HEK293 (cell line): Measurements from ENCODE around the gene LCN2.

Source experiments
- CTCF ChIA-PET: fragments of 350-600 bp; formaldehyde crosslinking; extraction: SDS; loops from one replicate; lab custom pipeline; 2021; ENCODE audit warnings: antibody characterized with exemption; lab: Yijun Ruan, JAX
- POLR2A ChIA-PET: fragments of 300-600 bp; formaldehyde crosslinking; extraction: SDS; loops from one replicate; lab custom pipeline; 2020; ENCODE audit warnings: antibody characterized with exemption, inconsistent platforms; lab: Yijun Ruan, JAX
- H3K27ac ChIP-seq: fragments of 200-500 bp; sonication (Bioruptor generic); 2 replicates; pipeline ENCODE4 v1.5.1; 2014; ENCODE audit warnings: low read depth, low read length, control low read depth, inconsistent platforms; ENCODE audit errors: extremely low read depth
- H3K36me3 ChIP-seq, 2 experiments: fragments of 200-500 bp in 1 of 2; sonication (Bioruptor generic) in 1 of 2; 1 replicate in 1 of 2; 2 replicates in 1 of 2; pipeline ENCODE4 v1.5.1; 2014 to 2017; ENCODE audit warnings: inconsistent platforms in 2 of 2, low read length in 2 of 2; ENCODE audit not compliant: control insufficient read depth in 2 of 2, insufficient read depth in 1 of 2
- H3K4me1 ChIP-seq: fragments of 200-500 bp; sonication (Bioruptor generic); 2 replicates; pipeline ENCODE4 v1.5.1; 2014; ENCODE audit warnings: mild to moderate bottlenecking, low read length, inconsistent platforms; ENCODE audit not compliant: control insufficient read depth, insufficient read depth
- H3K4me3 ChIP-seq: 2 replicates; pipeline ENCODE4 v1.5.1; 2011; ENCODE audit warnings: low read depth, mild to moderate bottlenecking, control low read depth, low read length, moderate library complexity
- H3K9me3 ChIP-seq: fragments of 200-500 bp; sonication (Bioruptor generic); 2 replicates; pipeline ENCODE4 v1.5.1; 2014; ENCODE audit warnings: low read depth, low read length, inconsistent platforms; ENCODE audit not compliant: control insufficient read depth, insufficient read depth
- CTCF ChIP-seq: fragments of 450-650 bp; formaldehyde crosslinking; IDR thresholded peaks from 2 replicates; pipeline ENCODE4 v1.5.1; 2016; ENCODE audit warnings: missing biosample characterization, missing genetic modification characterization
- FEZF1 ChIP-seq: fragments of 450-650 bp; formaldehyde crosslinking; IDR thresholded peaks from 2 replicates; pipeline ENCODE4 v1.5.1; 2016; ENCODE audit warnings: missing biosample characterization, missing genetic modification characterization
- GLIS1 ChIP-seq: fragments of 450-650 bp; formaldehyde crosslinking; IDR thresholded peaks from 2 replicates; pipeline ENCODE4 v1.5.1; 2016; ENCODE audit warnings: missing biosample characterization, missing genetic modification characterization
- OVOL3 ChIP-seq: fragments of 450-650 bp; formaldehyde crosslinking; IDR thresholded peaks from 2 replicates; pipeline ENCODE4 v1.5.1; 2016; ENCODE audit warnings: missing biosample characterization, missing genetic modification characterization
- PATZ1 ChIP-seq: fragments of 450-650 bp; formaldehyde crosslinking; IDR thresholded peaks from 2 replicates; pipeline ENCODE4 v1.5.1; 2016; ENCODE audit warnings: missing biosample characterization, missing genetic modification characterization
- SP7 ChIP-seq: fragments of 450-650 bp; formaldehyde crosslinking; IDR thresholded peaks from 2 replicates; pipeline ENCODE4 v1.5.1; 2016; ENCODE audit warnings: missing biosample characterization, missing genetic modification characterization
- TCF7L2 ChIP-seq: IDR thresholded peaks from 2 replicates; pipeline ENCODE4 v1.6.1; 2011; ENCODE audit warnings: low read depth, mild to moderate bottlenecking, inconsistent platforms, low read length, moderate library complexity, borderline replicate concordance
- ZFP3 ChIP-seq: fragments of 450-650 bp; formaldehyde crosslinking; IDR thresholded peaks from 2 replicates; pipeline ENCODE4 v1.5.1; 2016; ENCODE audit warnings: low read depth, missing biosample characterization, missing genetic modification characterization
- ZNF138 ChIP-seq: fragments of 450-650 bp; formaldehyde crosslinking; IDR thresholded peaks from 2 replicates; pipeline ENCODE4 v1.5.1; 2016; ENCODE audit warnings: missing biosample characterization, missing genetic modification characterization, borderline replicate concordance
- ZNF146 ChIP-seq: fragments of 450-650 bp; formaldehyde crosslinking; IDR thresholded peaks from 2 replicates; pipeline ENCODE4 v1.5.1; 2016; ENCODE audit warnings: missing biosample characterization, missing genetic modification characterization
- ZNF175 ChIP-seq: fragments of 450-650 bp; formaldehyde crosslinking; IDR thresholded peaks from 2 replicates; pipeline ENCODE4 v1.5.1; 2016; ENCODE audit warnings: missing biosample characterization, missing genetic modification characterization
- ZNF23 ChIP-seq: fragments of 450-650 bp; formaldehyde crosslinking; IDR thresholded peaks from 2 replicates; pipeline ENCODE4 v1.5.1; 2016; ENCODE audit warnings: missing biosample characterization, missing genetic modification characterization, borderline replicate concordance
- ZNF335 ChIP-seq: fragments of 450-650 bp; formaldehyde crosslinking; conservative IDR thresholded peaks from 2 replicates; pipeline ENCODE4 v1.5.1; 2016; ENCODE audit warnings: missing biosample characterization, missing genetic modification characterization
- ZNF610 ChIP-seq: fragments of 450-650 bp; formaldehyde crosslinking; IDR thresholded peaks from 2 replicates; pipeline ENCODE4 v1.5.1; 2016; ENCODE audit warnings: missing biosample characterization, missing genetic modification characterization, borderline replicate concordance
- ZNF624 ChIP-seq: fragments of 450-650 bp; formaldehyde crosslinking; IDR thresholded peaks from 2 replicates; pipeline ENCODE4 v1.5.1; 2017; ENCODE audit warnings: missing biosample characterization, missing genetic modification characterization
- ZNF785 ChIP-seq: fragments of 450-650 bp; formaldehyde crosslinking; IDR thresholded peaks from 2 replicates; pipeline ENCODE4 v1.5.1; 2016; ENCODE audit warnings: missing biosample characterization, missing genetic modification characterization
- ZSCAN18 ChIP-seq: fragments of 450-650 bp; formaldehyde crosslinking; IDR thresholded peaks from 2 replicates; pipeline ENCODE4 v1.5.1; 2016; ENCODE audit warnings: missing biosample characterization, missing genetic modification characterization
- ZXDB ChIP-seq: fragments of 450-650 bp; formaldehyde crosslinking; IDR thresholded peaks from 2 replicates; pipeline ENCODE4 v1.5.1; 2016; ENCODE audit warnings: missing biosample characterization, missing genetic modification characterization

LCN2 gene

GRCh38 chr9:128150594-128151308 lies 1.5 kb downstream of the LCN2 start (continued):
- no peak for TF ChIP-seq TCF7L2

- CTCF ChIA-PET = interaction anchor here (0.5 to 2.2 kb wide), 11 partner anchors 7 to 1963 kb away, joined by 3 to 9 read pairs (median 3); no protein-coding TSS in a partner anchor
- no peaks in the 10 kb centered on the region for H3K9me3 ChIP-seq
- H3K36me3 ChIP-seq = no peaks in the 10 kb centered on the region
- POLR2A ChIA-PET = interaction anchor here (1.1 to 2.4 kb wide), 2 partner anchors 8 to 10 kb away, joined by 3 to 9 read pairs; partner anchors contain the start of gene BBLN
- H3K27ac ChIP-seq = no peak overlapping the region
- H3K4me3 ChIP-seq = no peak overlapping the region
- H3K4me1 ChIP-seq = no peaks in the 10 kb centered on the region
- TF ChIP-seq ZNF23 (tag by site-specific recombination) = no peak
- no peak for TF ChIP-seq ZXDB
- no peak for TF ChIP-seq ZSCAN18 (tag by site-specific recombination)
- no peak for TF ChIP-seq ZNF624
- no peak for TF ChIP-seq GLIS1 (tag by site-specific recombination)
- TF ChIP-seq ZNF175 (tag by site-specific recombination) = no peak
- no peak for TF ChIP-seq ZNF785 (tag by site-specific recombination)
- no peak for TF ChIP-seq ZNF146
- no peak for TF ChIP-seq FEZF1 (tag by site-specific recombination)
- no peak for TF ChIP-seq ZNF335
- no peak for TF ChIP-seq ZNF610 (tag by site-specific recombination)
- no peak for TF ChIP-seq ZFP3 (tag by site-specific recombination)
- no peak for TF ChIP-seq SP7 (tag by site-specific recombination)
- no peak for TF ChIP-seq CTCF
- no peak for TF ChIP-seq PATZ1 (tag by site-specific recombination)
- TF ChIP-seq ZNF138 (tag by site-specific recombination) = no peak
- no peak for TF ChIP-seq OVOL3
These were observed 2.3 kb downstream of the LCN2 start for GRCh38 chr9:128151309-128152132.
